ENCODE measurements around the gene COL21A1.

GRCh38 chr6:56247654-56248122 lies 308 bp upstream of the COL21A1 start:
- TF ChIP-seq FOXM1 (IDR thresholded peaks at IDR 0.05; ENCODE audit: borderline replicate concordance) (no peak), SUZ12 (IDR thresholded peaks at IDR 0.05) (no peak), HDGF (IDR thresholded peaks at IDR 0.05; ENCODE audit: borderline replicate concordance) (no peak), BHLHE40 (IDR thresholded peaks at IDR 0.05; ENCODE audit: borderline replicate concordance) (no peak), LEF1 (IDR thresholded peaks at IDR 0.05; ENCODE audit: borderline replicate concordance) (no peak), SP1 (IDR thresholded peaks at IDR 0.05) (no peak), FOXA1 (IDR thresholded peaks at IDR 0.05) (no peak), ARNT (IDR thresholded peaks at IDR 0.05) (no peak), PKNOX1 (IDR thresholded peaks at IDR 0.05) (no peak)
